Measurements from ENCODE around the gene COL25A1.

The COL25A1 gene

GRCh38 chr4:108906006-108906405, 396.5 kb downstream of the COL25A1 start:
- DNase-seq (ENCODE audit: low spot score): no peak
- TF ChIP-seq CTCF (IDR thresholded peaks at IDR 0.05; ENCODE audit: extremely low read depth, insufficient read depth, missing control alignments): no peak
- in situ Hi-C loops (cut with MboI; ENCODE audit: low pct_unique_long_range_greater_than_20kb, low sequenced_read_pairs, unreplicated experiment): no loop called here

DNA sequence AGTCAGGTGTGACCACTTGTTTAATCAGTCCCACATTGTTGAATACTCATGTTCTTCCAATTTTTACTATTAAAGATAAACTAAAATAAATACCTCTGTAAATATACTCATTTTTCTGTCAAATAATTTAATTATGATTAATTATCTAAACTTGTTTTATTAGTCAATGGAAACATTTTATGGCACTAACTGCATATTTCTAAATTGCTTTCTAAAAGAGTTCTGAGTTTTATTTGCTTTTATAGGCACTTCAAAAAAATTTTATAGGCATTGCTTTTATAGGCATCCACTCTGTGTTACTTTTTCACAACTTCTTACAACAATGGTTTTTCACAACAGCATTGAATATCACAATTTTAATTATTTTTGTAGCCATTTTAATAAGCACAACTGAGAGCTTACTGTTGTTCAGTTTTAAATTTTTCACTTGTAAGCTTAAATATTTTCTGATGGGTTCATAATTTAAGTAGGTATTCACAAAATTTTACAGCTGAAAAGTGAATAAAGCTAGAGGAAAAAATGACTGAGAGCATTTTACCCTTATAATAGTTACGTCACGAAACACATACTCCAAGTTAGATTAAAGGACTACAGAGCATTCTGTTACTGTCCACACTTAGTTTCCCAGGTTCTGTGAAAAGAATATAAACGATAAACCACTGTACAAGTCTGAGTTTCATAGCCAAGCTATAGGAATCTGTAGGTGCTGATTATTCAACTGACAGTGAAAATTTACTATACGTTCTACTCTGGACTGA, 398.8 kb downstream of the COL25A1 start:
- no peak for TF ChIP-seq CTCF (IDR thresholded peaks at IDR 0.05; ENCODE audit: extremely low read depth, insufficient read depth, missing control alignments)
- in situ Hi-C loops (cut with MboI; ENCODE audit: low pct_unique_long_range_greater_than_20kb, low sequenced_read_pairs, unreplicated experiment): no loop called here
- no peak for DNase-seq (ENCODE audit: low spot score)

GRCh38 chr4:108902769-108903168, 399.7 kb downstream of the COL25A1 start:
- in situ Hi-C loops (cut with MboI; ENCODE audit: low pct_unique_long_range_greater_than_20kb, low sequenced_read_pairs, unreplicated experiment): no loop called here
- no peak for TF ChIP-seq CTCF (IDR thresholded peaks at IDR 0.05; ENCODE audit: extremely low read depth, insufficient read depth, missing control alignments)
- DNase-seq (ENCODE audit: low spot score): no peak

DNA sequence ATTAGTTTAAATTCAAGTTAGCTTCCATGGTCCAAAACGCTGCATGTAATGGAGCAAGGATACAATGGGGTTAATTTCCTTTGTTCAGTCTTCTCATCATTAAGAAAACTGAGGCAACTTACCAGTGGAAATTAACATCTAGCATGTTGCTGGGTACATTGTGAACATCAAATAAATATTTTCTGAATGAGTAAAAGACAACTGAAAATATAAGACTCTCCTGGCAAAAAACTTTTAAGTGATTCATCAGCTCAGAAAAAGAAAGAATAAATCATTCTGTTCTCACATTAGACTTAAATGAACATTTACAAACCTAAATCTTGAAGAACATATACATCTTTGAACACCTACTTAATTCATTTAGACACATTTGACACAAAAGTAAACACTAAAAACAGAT, 401.2 kb downstream of the COL25A1 start:
- no peak for DNase-seq (ENCODE audit: low spot score)
- in situ Hi-C loops (cut with MboI; ENCODE audit: low pct_unique_long_range_greater_than_20kb, low sequenced_read_pairs, unreplicated experiment): no loop called here
- no peak for TF ChIP-seq CTCF (IDR thresholded peaks at IDR 0.05; ENCODE audit: extremely low read depth, insufficient read depth, missing control alignments)

DNA sequence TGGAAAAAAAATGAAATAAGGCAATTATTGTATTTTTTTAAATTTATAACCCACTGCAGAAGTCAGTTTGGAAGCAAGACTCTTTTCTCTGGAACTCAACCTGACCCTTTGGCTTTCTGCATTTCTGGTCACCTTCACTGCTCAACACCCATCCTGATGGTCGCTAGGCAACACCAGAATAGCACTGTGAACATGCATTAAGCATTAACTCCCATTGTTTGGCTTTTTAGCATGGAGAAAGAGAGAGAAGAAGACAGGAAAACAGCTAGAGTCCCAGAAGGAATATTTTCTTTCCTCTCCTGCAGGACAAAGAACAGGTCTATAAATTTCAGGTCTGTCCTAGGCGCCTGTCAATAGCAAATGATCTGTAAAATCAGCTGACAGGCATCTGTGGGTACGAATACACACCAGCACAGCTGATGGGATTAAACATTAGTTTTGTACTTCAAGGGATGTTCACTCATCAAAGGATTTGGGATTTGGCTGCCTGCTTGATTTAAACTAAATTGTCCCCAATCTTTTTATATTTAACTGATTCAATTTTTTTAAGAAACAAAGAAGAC, 402.4 kb downstream of the COL25A1 start:
- in situ Hi-C loops (cut with MboI; ENCODE audit: low pct_unique_long_range_greater_than_20kb, low sequenced_read_pairs, unreplicated experiment): no loop called here
- DNase-seq (ENCODE audit: low spot score): no peak
- TF ChIP-seq CTCF (IDR thresholded peaks at IDR 0.05; ENCODE audit: extremely low read depth, insufficient read depth, missing control alignments): no peak

- no peak for TF ChIP-seq CTCF (IDR thresholded peaks at IDR 0.05; ENCODE audit: extremely low read depth, insufficient read depth, missing control alignments)
- DNase-seq (ENCODE audit: low spot score): no peak
- in situ Hi-C loops (cut with MboI; ENCODE audit: low pct_unique_long_range_greater_than_20kb, low sequenced_read_pairs, unreplicated experiment): no loop called here
These were observed 409.0 kb downstream of the COL25A1 start for GRCh38 chr4:108893468-108893867.

All from GM13977 (cell line).